Activated CD4-positive, CD25-positive, alpha-beta regulatory T cell (primary cell): ENCODE data around the gene CETP.

Experiments used
- DNase-seq, 4 experiments: peaks; one replicate each; lab custom pipeline; 2025; lab: John Stamatoyannopoulos, UW

CETP gene

DNA sequence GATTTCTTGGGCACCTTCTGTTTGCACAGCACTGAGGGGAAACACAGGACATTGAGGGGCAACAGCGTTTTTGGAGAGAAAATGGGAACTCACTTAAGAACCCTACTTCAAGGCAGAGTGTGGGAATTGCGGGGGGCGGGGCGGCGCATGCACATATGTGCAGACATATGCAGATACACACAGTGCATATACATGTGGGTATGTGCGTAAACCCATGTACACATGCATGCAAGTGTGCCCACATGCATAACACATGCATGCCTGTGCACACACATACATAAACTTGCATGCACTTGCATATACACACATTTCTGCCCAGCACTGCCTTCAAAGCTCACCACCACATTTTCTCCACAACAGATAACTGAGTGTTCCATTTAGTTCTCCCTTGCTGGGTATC is 60.0 kb downstream of the CETP start:
- DNase-seq = no peak

DNA sequence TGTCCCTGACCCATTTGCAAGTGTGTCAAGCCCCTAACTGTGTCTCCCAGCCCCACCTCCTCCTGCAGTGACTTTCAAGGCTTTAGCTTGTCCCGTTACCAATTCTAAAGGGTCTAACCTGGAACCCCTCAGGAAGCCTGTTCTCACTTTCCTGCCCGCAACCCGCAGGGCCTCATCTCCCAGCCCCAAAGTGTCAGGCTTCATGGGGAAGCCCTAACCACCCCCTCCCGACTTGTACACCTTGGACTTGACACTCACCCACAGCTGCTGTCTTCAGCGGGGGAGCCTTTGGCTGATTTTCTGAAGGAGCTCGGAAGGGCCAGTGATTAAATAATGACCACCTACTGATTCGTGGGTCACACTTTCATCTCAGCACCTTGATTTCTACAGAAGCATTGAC is 60.7 kb downstream of the CETP start:
- no peak for DNase-seq

DNA sequence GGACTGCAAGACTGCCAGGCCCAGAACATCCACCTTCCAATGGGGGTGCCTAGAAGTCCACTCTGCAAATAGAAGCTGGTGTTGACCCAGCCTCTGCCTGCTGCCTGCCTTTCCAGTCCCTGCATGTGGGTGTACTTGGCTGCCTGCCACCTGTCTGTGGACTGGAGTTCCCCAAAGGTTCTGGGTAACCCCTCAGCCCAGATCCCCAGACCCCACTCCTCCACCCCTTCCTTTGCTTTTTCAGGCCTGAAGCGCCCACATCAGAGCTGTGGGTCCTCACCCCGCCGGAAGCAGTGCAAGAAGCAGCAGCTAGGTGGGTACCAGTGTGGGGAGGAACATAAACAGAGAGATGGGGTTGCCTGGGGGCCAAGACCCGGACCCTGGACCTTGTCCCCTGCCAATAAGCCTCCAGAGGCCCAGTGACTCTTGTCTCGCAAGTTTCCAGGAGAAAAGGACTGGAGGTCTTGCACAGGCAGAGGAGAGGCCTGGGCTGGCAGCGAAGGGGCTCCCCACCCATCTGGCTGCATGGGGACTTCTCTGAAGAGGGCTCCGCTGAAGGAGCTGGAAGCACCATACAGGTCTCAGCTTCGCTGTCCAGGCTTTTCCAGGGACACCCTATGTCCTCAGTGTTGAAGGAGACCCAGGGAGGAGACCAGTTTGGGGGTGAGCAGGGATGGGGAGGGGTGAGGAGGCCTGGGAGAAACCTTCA is 61.9 kb downstream of the CETP start:
- DNase-seq = peak in 2 of 4 experiments; percentile 15 to 18

DNA sequence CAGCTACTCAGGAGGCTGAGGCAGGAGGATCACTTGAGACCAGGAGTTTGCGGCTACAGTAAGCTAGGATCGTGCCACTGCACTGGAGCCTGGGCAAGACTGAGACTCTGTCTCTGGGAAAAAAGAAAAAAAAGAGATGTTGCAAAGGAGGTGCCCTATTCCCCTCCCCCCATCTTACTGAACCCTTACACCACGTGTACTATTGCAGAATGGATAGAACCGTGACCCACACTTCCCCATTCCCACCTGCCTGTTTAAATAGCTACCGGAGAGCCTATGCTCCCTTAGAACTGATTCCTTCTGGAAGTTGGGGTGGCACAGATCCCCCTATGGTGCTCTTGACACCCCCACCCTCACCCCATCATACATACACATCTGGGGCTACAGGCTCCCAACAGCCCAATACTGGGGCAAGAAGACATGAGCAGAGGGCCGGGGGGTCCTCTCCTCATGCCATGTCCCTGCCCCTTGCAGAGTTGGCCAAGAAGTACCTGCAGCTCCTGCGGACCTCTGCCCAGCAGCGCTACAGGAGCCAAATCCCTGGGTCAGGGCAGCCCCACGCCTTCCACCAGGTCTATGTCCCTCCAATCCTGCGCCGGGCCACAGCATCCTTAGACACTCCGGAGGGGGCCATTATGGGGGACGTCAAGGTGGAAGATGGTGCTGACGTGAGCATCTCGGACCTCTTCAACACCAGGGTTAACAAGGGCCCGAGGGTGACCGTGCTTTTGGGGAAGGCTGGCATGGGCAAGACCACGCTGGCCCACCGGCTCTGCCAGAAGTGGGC is 63.3 kb downstream of the CETP start:
- no peak for DNase-seq

- DNase-seq = no peak
These were observed 64.4 kb downstream of the CETP start for GRCh38 chr16:57025941-57026777.

DNA sequence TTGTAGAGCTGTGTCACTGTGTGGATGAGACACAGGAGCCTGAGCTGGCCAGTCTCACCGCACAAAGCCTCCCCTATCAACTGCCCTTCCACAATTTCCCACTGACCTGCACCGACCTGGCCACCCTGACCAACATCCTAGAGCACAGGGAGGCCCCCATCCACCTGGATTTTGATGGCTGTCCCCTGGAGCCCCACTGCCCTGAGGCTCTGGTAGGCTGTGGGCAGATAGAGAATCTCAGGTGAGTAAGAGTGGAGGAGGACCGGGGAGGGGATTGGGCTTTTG is 65.0 kb downstream of the CETP start:
- DNase-seq = no peak

DNA sequence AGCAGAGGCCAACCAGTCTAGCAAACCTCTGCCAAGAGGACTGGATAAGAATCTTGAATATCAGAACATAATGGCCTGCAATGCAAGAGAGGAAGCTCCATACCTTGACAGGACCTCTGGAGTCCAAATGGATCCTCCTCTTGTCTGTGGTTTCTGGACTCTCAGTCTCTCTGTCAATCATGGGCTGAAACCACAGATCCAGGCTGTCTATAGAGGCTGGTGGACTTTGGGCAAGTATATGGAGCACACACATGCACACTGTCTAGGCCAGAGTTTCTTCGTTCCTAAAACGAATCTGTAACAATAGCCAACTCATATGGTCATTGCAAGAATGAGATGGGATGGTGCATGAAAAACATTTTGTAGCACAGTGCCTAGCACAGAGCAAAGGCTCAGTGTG is 65.3 kb downstream of the CETP start:
- DNase-seq = no peak

GRCh38 chr16:57028086-57028485 is 66.3 kb downstream of the CETP start:
- no peak for DNase-seq

DNA sequence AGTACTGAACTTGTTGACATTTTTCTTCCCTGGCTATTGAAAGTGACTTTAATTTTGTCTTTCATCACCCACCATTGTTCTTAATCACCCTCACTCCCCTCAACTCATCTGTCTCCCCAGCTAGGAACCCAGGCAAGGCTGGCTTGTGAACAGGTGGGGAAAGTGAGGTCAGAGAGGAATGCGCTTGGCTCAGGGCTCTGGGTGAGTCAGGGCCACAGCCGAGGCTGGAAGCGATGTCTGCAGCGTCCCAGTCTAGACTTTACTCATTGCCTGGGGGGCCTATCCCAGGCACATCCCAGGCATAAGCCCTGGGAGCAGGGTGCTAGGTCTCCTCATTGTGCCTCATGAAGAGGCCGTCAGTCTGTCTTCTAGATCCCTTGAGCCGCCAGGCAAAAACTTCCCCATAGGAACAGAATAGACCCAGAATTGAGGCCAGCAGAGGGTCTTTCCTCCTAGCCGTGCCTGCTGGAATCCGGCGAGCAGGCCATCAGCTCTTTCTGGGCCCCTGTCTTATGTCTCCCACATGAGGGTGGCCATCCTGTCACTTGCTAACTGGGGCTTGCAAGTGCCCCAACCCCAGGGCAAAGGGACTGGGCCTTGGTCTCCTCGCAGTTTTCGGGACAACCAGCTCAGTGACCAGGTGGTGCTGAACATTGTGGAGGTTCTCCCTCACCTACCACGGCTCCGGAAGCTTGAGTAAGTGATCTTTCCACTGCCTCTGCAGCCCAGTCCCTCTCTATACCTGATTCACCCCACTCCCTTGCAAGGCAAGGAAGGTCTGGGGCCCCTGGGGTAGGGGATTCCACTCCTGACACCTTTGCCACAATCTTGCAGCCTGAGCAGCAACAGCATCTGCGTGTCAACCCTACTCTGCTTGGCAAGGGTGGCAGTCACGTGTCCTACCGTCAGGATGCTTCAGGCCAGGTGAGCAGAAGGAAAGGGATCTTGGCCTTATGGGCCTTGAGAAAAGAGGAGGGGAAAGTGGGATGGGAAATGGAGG is 67.7 kb downstream of the CETP start:
- DNase-seq = no peak

DNA sequence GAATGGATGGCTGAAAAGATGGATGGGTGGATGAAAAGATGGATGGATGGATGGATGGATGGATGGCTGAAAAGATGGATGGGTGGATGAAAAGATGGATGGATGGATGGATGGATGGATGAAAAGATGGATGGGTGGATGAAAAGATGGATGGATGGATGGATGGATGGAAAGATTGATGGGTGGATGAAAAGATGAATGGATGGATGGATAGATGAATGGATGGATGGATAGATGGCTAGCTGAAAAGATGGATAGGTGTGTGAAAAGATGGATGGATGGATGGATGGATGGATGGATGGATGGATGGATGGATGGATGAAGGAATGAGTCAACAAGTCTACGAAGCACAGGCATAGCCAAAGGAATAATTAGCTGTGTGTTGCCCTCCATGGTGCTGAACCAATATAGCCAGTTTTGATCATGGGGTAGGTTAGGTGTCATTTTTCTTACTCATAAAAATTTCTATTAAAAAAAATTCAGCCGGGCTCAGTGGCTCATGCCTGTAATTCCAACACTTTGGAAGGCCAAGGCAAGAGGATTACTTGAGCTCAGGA is 68.7 kb downstream of the CETP start:
- no peak for DNase-seq

GRCh38 chr16:57031156-57031555 is 69.4 kb downstream of the CETP start:
- DNase-seq = no peak

GRCh38 chr16:57032346-57032745 is 70.6 kb downstream of the CETP start:
- no peak for DNase-seq

DNA sequence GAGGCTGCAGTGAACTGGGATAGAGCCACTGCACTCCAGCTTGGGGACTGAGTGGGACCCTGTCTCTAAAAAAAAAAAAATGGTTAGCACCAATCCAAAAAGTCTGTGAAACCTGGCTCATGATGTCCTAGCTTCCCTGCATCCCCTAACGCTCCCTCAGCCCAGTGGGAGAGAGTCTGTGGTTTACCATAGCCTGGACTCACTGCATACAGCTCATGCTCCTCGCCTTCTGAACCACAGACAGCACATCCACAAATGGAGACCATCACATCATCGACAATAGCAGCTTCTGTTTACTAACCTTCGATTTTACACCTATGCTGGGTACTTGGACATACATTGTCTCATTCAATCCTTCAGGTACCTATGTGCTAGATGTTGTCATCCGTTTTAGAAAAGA is 71.2 kb downstream of the CETP start:
- DNase-seq = no peak
